HG02840 (cell line): ENCODE data around the gene ZNF592.

Source experiments
- ATAC-seq: cut with Tn5 transposase; IDR thresholded peaks from one replicate; pipeline ENCODE4 v1.9.1; 2021; ENCODE audit warnings: mild to moderate bottlenecking, moderate library complexity, moderate number of reproducible peaks; ENCODE audit not compliant: unreplicated experiment, low FRiP score

Gene ZNF592

DNA sequence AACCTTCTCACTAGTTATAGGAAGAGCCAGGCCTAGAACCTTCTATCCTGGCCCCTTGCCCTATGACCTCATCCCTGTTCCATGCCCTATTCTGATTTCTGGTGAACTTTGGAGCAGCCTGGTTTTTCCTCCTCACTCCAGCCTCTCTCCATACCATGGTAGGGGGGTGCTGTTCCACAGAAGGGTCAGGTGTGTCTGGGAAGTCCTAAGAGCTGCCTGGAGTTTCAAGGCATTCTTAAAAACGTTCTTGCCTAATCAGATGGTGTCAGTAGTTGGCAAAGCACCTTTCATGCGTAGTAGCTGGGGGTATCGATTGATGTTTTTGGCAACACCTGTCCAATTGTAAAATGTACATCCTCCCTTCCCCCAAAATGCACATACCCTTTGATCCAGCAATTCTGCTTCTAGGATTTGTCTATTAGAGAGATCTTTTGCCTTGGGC is 52.0 kb downstream of the ZNF592 start:
- ATAC-seq: no peak

DNA sequence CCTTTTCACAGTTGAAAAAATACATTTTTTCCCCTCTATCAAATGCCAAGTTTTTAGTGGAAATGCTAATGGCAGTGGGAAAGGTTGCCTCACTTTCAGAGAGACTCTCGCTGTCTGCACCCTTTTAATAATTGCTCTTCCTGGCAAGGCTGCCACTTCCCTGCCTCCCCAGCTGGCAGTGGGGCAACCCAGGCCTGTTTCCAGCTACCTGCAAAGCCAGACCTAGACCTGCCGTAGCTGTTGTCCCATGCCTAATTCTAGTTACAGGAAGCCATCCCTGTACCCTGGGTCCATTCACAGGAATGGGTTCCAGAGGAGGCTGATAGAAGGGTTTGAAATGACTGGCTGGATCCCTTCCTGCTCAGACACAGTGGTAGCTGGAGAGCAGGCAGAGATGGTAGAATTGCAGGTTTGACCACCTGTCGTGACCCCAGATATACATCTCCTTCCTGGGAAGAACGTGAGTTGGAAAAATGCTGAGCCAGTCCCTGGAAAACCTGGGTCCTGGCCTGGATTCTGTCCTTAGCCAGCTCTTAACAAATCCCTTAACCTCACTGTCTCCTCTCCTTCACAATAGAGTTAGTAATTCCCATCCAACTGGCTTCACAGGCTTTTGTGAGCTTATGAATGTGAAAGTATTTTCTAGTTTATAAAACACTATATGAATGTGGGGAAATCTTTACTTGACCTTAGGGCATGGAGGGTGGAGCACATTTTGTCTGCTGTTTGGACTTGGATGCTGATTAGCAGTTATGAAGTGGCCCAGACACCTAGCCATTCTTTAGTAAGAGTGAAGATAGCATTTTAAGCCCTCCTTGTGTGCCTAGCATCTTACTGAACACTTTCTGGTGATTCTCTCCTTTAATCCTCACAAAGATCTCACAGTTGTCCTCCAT is 55.9 kb downstream of the ZNF592 start:
- no peak for ATAC-seq

DNA sequence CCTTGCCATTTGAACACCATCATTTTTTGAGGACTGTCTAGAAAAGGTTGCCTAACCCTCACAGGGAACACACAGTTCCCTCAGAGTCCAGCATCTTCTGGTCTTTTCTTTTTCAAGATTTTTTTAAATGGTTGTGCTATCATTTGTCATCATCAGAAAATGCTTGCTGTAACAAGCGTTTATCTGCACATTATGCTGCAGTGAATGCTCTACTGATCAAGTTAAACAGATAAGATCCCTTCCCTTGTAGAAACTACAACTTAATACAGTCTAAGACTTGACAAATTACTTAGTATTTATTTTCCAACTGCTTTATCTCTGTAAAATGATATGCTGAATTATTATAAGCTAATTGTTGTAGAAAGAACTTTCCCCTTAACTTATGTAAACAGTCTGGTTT is 56.8 kb downstream of the ZNF592 start:
- no peak for ATAC-seq

DNA sequence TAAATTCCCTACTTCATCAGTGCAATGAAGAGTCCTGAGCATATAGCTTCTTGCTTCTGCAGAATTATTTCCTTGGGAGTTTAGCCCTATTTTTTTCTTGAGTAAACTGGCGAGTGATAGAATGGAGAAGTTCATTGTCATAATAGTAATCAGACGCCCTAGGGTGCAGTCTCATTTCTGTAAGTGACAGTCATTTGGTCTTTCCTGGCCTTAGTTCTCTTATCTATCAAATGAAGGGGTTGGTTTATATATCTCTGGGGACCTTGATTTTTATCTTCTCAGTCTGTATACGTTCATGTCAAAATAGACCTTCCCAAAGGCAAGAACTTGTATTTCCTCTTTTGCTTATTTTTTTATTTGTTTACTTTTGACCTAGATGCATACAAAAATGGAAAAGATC is 58.8 kb downstream of the ZNF592 start:
- no peak for ATAC-seq

DNA sequence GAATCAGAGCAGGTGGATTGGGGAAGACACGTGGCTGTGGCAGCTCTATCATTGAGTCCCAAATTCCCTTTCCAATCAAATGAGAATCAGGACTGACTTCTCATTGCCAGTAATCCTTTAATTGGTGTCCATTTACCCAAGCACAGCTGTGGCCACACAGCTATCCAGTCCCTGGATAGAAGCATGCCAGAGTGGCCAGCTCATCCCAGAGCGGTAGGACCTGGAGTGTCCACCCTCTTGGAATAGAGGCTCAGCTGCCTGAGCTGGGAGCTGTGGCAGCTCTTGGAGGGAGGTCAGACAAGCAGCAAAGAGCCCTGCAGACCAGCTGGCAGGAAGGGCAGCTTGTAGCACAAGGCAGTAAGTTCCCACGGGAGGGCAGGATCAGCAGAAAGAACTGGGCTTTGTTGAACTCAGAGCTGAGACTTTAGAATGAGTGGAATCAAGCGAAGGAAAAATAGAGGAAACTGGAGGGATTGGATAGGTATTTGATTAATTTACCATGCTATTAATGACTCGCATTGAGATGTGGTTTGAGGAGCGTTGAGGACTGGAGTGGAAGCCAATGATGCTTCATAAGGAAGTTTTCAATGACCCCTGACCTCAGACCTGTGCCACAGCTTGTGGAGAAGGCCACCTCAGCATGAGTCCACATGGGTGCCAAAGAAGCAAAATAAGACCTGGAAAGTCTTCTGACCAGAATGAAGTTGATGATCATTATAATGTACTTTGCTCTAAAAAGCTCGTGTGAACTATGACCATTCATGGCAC is 61.9 kb downstream of the ZNF592 start:
- no peak for ATAC-seq

DNA sequence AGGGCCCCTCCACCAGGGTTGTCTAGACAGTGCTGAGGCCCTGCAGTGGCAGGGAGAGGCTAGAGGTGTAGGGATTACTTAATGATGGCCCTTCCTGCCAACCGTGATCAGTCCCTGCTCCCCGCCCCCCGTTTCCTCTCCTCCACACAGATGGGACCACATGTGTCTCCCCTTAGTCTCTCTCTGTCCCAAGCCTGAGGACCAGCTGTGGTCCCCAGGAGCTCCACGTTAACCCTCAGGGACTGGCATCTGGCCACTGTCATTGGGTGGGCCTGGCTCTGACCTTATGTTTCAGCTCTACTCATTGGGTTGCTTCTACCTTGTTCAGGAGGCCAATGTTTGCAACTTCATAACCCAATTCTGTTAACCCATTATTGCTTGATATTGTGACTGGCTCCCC is 62.8 kb downstream of the ZNF592 start:
- no peak for ATAC-seq

DNA sequence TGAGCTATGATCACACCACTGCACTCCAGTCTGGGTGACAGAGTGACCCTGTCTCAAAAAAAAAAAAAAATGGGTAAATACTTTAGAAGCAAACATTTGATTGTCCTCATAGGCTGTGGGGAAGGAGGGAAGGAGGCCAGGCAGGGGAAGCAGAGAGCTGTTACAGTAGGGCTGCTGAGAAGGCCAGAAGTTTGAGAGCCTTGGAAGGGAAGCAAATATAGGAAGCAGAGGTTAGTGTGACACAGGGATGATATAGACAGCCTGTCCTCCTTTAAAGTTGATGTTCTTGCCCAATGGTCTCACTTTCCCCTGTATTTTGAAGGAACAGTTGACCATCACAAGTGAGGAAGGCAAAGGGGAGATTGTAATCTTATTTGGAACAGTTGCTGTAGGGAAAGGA is 63.4 kb downstream of the ZNF592 start:
- no peak for ATAC-seq

DNA sequence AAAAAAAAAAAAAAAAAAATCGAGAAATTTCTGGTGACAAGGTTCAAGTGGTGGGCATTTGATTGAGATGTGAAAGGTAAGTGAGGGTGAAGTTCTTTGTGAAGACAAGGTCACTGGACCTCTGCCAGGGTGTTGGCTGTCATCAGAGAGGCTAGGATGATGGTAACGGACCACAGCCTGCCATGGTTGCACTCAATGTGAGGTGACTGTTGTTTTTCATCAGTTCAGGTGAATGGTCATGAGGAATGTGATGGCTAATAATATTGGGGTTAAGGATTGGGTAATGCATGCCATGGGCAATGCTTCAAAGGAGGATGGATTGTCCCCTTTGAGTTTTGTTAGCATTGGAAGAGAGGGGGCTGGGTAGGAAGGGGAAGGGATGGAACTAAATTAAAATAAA is 64.5 kb downstream of the ZNF592 start:
- ATAC-seq: no peak

DNA sequence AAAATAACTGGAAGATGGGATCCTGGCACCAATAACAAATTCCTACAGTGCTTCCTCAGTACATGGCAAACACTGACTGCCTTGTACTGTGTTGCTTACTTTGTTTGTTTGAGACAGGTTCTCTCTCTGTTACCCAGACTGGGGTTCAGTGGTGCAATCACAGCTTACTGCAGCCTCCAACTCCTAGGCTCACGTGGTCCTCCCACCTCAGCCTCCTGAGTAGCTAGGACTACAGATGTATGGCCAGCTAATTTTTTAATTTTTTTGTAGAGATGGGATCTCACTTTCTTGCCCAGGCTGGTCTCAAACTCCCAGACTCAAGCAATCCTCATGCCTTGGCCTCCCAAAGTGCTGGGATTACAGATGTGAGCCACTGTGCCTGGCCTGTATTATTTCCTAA is 65.0 kb downstream of the ZNF592 start:
- ATAC-seq: no peak

DNA sequence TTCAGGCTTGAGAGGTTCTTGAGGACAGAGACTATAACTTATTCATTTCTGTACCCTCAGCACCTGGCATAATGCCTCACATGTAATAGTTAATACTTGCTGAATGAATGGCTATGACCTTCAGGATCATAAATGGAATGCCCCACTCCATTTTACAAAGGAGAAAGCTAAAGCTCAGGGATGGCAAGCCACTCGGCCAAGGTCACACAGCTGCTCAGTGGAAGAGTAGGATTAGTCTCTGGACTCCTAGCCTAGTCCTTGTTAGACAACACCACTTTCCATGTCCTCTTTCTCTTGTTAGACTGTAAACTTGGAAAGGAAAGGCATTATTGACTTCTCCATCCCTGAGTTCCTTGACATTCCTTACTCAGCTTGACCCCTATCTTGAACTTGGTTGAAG is 65.5 kb downstream of the ZNF592 start:
- no peak for ATAC-seq

DNA sequence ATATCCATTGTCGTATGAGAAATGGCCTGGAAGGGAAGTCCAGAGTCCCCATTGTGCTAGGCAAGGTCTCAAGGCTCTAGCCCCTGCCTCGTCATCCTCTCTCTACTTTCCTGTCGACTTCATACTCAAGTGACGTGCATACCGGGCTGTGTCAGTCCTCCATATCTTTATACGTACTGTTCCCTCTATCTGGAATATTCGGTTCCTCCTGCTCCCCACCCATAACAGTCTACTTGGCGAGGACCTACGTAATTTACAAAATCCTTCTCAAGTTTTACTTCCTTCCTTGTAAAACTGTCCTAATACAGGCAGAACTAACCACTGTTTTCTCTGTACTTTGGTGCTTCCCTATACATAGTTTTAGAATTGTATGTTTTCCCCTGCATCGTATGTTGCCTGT is 66.5 kb downstream of the ZNF592 start:
- no peak for ATAC-seq

DNA sequence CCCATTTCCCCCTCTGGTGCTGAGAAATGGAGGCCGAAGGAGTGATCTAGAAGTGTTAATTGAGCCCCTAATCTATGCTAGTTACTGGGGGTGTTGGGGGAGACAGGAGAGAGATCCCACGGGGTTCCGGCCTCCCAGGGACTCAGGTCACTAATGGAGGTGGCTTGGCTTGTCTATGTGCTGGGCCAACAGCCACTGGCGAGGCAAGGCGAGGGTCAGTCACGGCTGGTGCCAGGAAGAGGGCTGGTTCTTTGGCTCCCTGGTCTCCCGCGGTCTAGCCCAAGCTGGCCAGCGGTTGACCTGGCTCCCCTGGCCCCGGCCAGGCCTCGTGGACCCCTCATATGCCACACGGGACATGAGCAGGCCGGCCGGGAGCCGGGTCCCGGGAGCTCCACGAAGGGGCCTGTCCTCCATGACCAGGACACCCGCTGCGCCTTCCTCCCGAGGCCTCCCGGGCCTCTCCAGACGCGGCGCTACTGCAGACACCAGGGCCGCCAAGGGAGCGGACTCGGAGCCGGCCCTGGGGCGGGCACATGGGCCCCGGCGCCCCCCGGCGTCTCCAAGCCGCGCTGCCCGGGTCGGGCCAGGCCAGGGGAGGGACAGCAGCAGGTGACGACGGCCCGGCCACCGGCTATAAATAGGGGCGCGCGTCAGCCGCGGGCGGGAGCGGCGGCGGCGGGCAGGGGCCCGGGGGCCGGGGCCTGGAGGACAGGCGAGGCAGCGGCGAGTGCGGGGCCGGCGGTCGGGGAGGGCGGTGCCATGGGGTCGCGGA is 68.5 kb downstream of the ZNF592 start, which contains the start of gene ALPK3:
Gene ALPK3 (plus strand): TSS at position 663 of the 772 bp plus-strand sequence. CDS start 97 bp downstream, at position 760.
- ATAC-seq: no peak

DNA sequence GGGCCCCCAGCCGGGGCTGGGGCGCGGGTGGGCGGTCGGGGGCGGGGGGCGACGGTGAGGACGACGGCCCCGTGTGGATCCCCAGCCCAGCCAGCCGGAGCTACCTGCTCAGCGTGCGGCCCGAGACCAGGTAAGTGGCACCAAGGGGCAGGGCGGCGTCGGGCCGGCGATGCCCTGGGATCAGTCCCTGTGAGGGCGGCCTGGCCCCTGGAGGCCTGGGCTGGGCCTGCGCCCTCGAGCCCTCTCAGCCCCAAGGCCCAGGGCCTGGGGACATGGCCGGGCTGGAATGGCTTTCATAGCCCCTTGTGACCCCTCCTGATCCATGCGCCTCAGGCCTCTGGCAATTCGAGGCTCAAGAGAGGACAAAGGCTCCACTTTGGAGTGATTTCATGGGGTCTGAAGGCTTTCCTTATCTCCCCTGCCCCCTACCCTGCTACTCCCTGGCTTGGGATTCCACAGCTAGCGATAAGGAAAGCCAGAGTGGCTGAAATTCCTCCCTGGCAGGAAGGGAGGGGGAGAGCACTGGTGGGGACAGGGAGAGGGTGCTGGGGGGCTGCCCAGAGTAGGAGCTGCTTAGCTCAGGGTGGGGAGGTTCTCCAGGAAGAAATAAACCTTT is 69.2 kb downstream of the ZNF592 start:
- ATAC-seq: no peak

DNA sequence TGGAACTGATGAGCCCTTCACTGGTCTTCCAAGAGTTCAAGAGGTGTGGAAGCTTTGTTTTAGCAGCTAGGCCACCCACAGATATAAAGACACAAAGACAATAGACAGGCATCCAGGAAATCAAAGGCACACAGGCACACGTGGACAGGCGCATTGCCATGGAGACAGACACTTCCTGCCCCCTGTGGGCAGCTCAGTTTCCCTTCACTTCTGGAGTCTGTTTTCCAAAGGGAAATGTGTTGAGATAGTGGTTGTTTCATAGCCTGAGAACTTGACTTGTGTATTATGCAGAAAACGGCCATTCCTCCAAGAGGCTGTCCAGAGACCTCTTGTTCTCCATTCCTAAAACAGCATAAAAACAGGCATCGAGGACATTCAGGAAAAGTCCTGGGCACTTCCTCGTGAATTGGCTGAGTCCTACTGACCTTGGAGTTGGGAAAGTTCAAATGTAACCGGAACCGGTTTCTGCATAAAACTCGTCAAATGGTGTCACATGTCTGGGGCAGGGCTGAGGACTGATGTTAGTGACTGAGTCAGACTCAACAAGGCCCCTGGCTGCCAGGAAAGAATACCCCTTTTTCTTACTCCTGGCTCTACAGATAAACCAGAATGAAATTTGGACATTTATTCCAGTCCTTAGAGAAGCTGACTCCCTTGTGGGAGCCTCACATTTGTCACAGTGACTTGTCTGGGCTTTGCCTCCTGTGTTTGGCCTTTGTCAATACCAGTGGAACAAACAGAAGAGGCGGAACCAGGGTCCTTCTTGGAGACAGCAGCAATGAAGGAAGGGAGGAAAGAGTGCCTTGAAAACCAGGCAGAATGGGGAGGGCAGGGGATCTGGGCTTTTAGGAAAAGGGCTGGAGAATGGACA is 70.1 kb downstream of the ZNF592 start:
- no peak for ATAC-seq

DNA sequence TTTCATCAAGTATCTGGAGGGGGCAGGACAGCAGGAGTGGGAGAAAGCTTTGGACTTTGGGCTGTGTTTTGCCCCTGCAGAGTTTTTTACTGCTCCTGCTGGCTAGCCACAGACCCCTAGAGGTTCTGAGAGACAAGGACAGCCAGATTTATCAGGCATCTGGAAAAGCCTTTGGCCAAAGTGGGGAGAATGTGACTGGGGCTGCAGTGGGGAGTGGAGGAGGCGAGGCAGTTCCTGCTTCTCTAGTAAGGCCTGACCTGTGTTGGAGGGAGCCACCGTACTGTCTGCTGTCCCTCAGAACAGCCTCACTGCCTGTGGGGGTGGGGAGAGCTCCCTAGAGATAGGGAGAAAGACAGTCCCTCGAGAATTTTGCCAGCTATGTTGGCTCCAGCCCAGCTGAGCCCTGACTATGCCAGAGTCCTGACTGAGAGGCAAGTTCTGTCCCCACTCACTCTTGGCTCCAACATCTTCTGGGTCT is 70.9 kb downstream of the ZNF592 start:
- no peak for ATAC-seq

DNA sequence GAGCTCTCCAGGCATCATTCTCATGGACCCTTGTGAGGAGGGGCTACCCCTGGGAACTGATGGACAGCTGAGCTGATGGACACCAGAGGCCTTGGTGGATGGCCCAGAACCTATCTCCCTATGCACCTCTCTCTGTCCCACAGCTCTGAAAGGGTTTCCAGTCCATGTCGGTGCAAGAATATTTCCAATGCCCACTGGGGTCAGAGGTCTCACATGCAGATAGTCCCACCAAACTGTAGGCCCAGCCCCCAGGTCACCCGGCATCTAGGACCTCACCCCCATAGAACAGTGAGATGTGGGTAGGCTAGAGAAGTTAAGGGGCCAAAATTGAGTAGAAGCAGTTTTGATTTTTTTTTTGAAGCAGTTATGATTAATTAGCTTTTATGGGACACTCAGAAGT is 71.4 kb downstream of the ZNF592 start:
- no peak for ATAC-seq

DNA sequence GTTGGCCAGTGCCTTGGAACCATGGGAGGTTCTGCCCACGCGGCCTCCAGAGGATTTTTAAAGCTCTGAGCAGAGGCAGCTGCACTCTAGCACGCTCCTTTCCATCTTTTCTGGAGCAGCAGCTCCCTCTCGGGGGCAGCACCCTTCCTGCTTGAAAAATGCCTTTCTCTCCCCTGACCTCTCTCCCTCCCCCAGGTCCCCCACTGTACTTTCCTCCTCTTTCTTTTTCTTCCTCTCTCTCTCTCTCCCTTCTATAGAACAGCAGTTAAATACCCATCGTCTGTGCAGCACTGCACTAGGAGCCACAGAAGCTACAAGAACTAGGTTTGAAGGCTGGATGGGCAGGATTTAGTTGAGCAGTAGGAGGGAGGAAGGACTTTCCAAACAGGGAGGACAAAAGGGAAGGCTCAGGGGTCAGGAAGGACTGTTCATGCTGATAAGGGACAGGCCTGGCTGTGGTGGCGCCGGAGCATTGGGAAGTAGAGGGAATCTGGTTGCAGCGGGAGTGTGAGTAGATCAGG is 73.2 kb downstream of the ZNF592 start:
- no peak for ATAC-seq

DNA sequence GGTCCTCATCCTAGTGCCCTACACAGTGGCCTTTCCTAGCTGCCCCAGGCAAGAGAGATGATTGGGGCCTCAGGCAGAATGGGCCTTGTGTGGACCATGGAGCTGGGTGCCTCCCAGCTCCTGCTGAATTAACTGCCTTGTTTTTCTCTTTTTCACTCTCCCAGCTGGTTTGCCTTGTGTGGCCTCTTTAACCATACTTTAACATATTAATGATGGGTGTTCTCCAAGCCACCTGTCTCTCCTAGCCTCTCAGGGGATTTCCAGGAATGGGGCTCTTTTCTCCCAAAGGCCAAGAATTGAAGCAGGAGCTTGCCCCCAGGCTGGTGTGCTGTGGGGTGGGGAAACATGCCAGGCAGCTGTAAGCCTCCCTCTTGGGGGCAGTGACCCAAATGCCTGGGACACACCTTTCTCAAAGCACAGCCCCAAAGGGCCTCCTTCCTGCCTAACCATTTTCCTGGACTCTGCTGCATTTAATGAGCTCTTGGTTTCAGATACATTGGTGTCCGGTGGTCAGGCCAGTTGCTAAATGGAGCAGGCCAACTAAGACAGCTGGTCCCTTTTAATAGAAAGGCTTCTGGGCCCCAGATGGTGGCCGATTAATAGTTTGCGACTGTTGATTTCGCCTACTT is 74.4 kb downstream of the ZNF592 start:
- no peak for ATAC-seq
